GM12878 (cell line): ENCODE data around the gene TSC2.
"Not testable (repeated sequence)": the region's sequence is repeated elsewhere in the genome, so short reads cannot be mapped to it uniquely, and the experiment has no call there.

Experiments
- CREM ChIP-seq: IDR thresholded peaks from 2 replicates; pipeline ENCODE4 v1.6.1; 2014; ENCODE audit warnings: antibody characterized with exemption, low read depth
- EGR1 ChIP-seq, 2 experiments: IDR thresholded peaks; 1 replicate in 1 of 2; 2 replicates in 1 of 2; pipeline ENCODE4 v1.6.1; 2011 to 2012; ENCODE audit warnings: low read depth in 2 of 2, low read length in 2 of 2, borderline replicate concordance in 1 of 2, mild to moderate bottlenecking in 1 of 2, moderate library complexity in 1 of 2
- EZH2 ChIP-seq: IDR thresholded peaks from 2 replicates; pipeline ENCODE4 v1.6.1; 2012; ENCODE audit warnings: low read depth, mild to moderate bottlenecking, control low read depth, inconsistent platforms, low read length, borderline replicate concordance; ENCODE audit not compliant: control insufficient read depth
- KDM1A ChIP-seq: fragments of 200-600 bp; sonication (generic); IDR thresholded peaks from 2 replicates; pipeline ENCODE4 v1.6.1; 2016; ENCODE audit warnings: borderline replicate concordance
- POLR2A ChIP-seq: IDR thresholded peaks from 2 replicates; pipeline ENCODE4 v1.6.1; 2011; ENCODE audit warnings: low read depth, mild to moderate bottlenecking, low read length
- SIX5 ChIP-seq: IDR thresholded peaks from 2 replicates; pipeline ENCODE4 v1.6.1; 2011; ENCODE audit warnings: mild to moderate bottlenecking, low read depth, low read length, moderate library complexity; ENCODE audit not compliant: severe bottlenecking
- ZBED1 ChIP-seq: IDR thresholded peaks from 2 replicates; pipeline ENCODE4 v1.6.1; 2016; ENCODE audit warnings: borderline replicate concordance
- TF ChIP-seq, protein P1 (sequence below), 3 experiments: IDR thresholded peaks in 2 of 3; conservative IDR thresholded peaks in 1 of 3; 2 replicates each; pipeline ENCODE4 v1.5.1; 2011; ENCODE audit warnings: low read depth in 3 of 3, low read length in 3 of 3, mild to moderate bottlenecking in 3 of 3, control low read depth in 2 of 3, moderate library complexity in 2 of 3, inconsistent platforms in 1 of 3, mixed read lengths in 1 of 3; ENCODE audit not compliant: control insufficient read depth in 2 of 3, insufficient read depth in 1 of 3; ENCODE audit errors: extremely low read depth in 1 of 3

DNA sequence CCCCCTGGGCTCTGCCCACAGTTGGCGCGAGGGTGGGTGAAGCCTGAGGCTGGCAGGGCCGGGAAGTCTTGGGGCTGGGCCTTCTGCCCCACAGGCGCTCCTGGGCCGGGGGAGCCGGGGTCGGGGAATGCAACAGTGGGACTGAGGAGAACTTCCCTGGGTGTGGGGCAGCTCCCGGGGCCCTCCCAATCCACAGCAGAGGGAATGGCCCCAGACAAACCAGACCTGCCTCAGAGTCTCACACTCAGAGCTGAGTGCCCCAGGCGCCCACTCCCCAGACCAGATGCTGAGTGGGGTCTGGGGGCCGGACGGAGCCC lies 76.5 kb downstream of the TSC2 start:
- TF ChIP-seq POLR2A; KDM1A; EZH2; SIX5; EGR1 (IDR thresholded peaks at IDR 0.05; ENCODE audit: borderline replicate concordance in 1 of 2, low read depth in 2 of 2, low read length in 2 of 2); ZBED1; CREM: not testable (repeated sequence)
- TF ChIP-seq, protein P1, sequence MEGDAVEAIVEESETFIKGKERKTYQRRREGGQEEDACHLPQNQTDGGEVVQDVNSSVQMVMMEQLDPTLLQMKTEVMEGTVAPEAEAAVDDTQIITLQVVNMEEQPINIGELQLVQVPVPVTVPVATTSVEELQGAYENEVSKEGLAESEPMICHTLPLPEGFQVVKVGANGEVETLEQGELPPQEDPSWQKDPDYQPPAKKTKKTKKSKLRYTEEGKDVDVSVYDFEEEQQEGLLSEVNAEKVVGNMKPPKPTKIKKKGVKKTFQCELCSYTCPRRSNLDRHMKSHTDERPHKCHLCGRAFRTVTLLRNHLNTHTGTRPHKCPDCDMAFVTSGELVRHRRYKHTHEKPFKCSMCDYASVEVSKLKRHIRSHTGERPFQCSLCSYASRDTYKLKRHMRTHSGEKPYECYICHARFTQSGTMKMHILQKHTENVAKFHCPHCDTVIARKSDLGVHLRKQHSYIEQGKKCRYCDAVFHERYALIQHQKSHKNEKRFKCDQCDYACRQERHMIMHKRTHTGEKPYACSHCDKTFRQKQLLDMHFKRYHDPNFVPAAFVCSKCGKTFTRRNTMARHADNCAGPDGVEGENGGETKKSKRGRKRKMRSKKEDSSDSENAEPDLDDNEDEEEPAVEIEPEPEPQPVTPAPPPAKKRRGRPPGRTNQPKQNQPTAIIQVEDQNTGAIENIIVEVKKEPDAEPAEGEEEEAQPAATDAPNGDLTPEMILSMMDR (IDR thresholded peaks at IDR 0.05 in 2 of 3, conservative IDR thresholded peaks at IDR 0.05 in 1 of 3; ENCODE audit: control insufficient read depth in 2 of 3, extremely low read depth in 1 of 3, insufficient read depth in 1 of 3, low read depth in 3 of 3, low read length in 3 of 3) = not testable (repeated sequence)
